Measurements from ENCODE around the gene FRAT1. TPM values are rescaled to one million over a fixed set of nuclear protein-coding genes. Genes with fewer than 3 reads are reported as not detected.

FRAT1 gene
- polyA plus RNA-seq, 1 donor from 2014 or later = 10.8 TPM

GRCh38 chr10:97349752-97350513, 30.9 kb downstream of the FRAT1 start:
- Histone ChIP-seq H3K9ac (ENCODE audit: low read length) (no peak overlapping the region), H3K36me3 (ENCODE audit: insufficient read depth, low read length) (no peaks in the 10 kb centered on the region), H4K20me1 (ENCODE audit: insufficient read depth) (no peaks in the 10 kb centered on the region), H3K4me2 (ENCODE audit: low read length) (no peak overlapping the region), H2AFZ (ENCODE audit: low read depth, low read length) (no peak overlapping the region), H3K9me2 (ENCODE audit: insufficient read depth, low read length) (no peaks in the 10 kb centered on the region), H3F3A (ENCODE audit: insufficient read depth, low read length, poor library complexity, severe bottlenecking) (no peaks in the 10 kb centered on the region), H3K79me2 (replicated peaks; ENCODE audit: insufficient read depth, low read length) (no peaks in the 10 kb centered on the region), H3K4me3 (ENCODE audit: low read length) (no peak overlapping the region), H3K27me3 (ENCODE audit: insufficient read depth, low read depth, low read length) (no peaks in the 10 kb centered on the region), H3K27ac (ENCODE audit: low read length) (no peak overlapping the region), H3K9me3 (ENCODE audit: low read length) (no peaks in the 10 kb centered on the region)
- TF ChIP-seq REST (IDR thresholded peaks at IDR 0.05; ENCODE audit: borderline replicate concordance) (no peak), POLR2AphosphoS5 (IDR thresholded peaks at IDR 0.05) (no peak), SMC3 (conservative IDR thresholded peaks at IDR 0.05; ENCODE audit: poor library complexity) (no peak), MXI1 (conservative IDR thresholded peaks at IDR 0.05; ENCODE audit: poor library complexity, severe bottlenecking) (no peak), RAD21 (conservative IDR thresholded peaks at IDR 0.05) (no peak), CTCF (IDR thresholded peaks at IDR 0.05; ENCODE audit: poor library complexity, severe bottlenecking) (no peak), EP300 (conservative IDR thresholded peaks at IDR 0.05; ENCODE audit: poor library complexity, severe bottlenecking) (no peak), TAF1 (IDR thresholded peaks at IDR 0.05; ENCODE audit: low read depth) (no peak), EZH2 (IDR thresholded peaks at IDR 0.05; ENCODE audit: borderline replicate concordance, insufficient read depth, low read length, poor library complexity, severe bottlenecking) (no peak)

- no peak overlapping the region for H3K4me3 ChIP-seq (ENCODE audit: low read length)
- TF ChIP-seq POLR2AphosphoS5 (IDR thresholded peaks at IDR 0.05) (no peak), TAF1 (IDR thresholded peaks at IDR 0.05; ENCODE audit: low read depth) (no peak), RAD21 (conservative IDR thresholded peaks at IDR 0.05) (no peak), REST (IDR thresholded peaks at IDR 0.05; ENCODE audit: borderline replicate concordance) (no peak), MXI1 (conservative IDR thresholded peaks at IDR 0.05; ENCODE audit: poor library complexity, severe bottlenecking) (no peak), EP300 (conservative IDR thresholded peaks at IDR 0.05; ENCODE audit: poor library complexity, severe bottlenecking) (no peak), SMC3 (conservative IDR thresholded peaks at IDR 0.05; ENCODE audit: poor library complexity) (no peak), EZH2 (IDR thresholded peaks at IDR 0.05; ENCODE audit: borderline replicate concordance, insufficient read depth, low read length, poor library complexity, severe bottlenecking) (no peak), CTCF (IDR thresholded peaks at IDR 0.05; ENCODE audit: poor library complexity, severe bottlenecking) (no peak)
- H2AFZ ChIP-seq (ENCODE audit: low read depth, low read length) = no peak overlapping the region
- H3K9me3 ChIP-seq (ENCODE audit: low read length) = no peaks in the 10 kb centered on the region
- H3K9me2 ChIP-seq (ENCODE audit: insufficient read depth, low read length) = no peaks in the 10 kb centered on the region
- H3K36me3 ChIP-seq (ENCODE audit: insufficient read depth, low read length) = no peaks in the 10 kb centered on the region
- no peak overlapping the region for H3K27ac ChIP-seq (ENCODE audit: low read length)
- no peak overlapping the region for H3K4me2 ChIP-seq (ENCODE audit: low read length)
- H3F3A ChIP-seq (ENCODE audit: insufficient read depth, low read length, poor library complexity, severe bottlenecking) = no peaks in the 10 kb centered on the region
- H3K9ac ChIP-seq (ENCODE audit: low read length) = no peak overlapping the region
- no peaks in the 10 kb centered on the region for H4K20me1 ChIP-seq (ENCODE audit: insufficient read depth)
- H3K79me2 ChIP-seq (replicated peaks; ENCODE audit: insufficient read depth, low read length) = no peaks in the 10 kb centered on the region
- no peaks in the 10 kb centered on the region for H3K27me3 ChIP-seq (ENCODE audit: insufficient read depth, low read depth, low read length)
These were observed 34.9 kb downstream of the FRAT1 start for GRCh38 chr10:97353945-97354344.
